Measurements from ENCODE around the gene CALCR.

GRCh38 chr7:93601363-93601762 lies 26.8 kb upstream of the CALCR start:
- no peak for TF ChIP-seq ZNF70 (CRISPR knock-in tag; IDR thresholded peaks at IDR 0.05)
- TF ChIP-seq ARNTL (CRISPR knock-in tag; IDR thresholded peaks at IDR 0.05; ENCODE audit: borderline replicate concordance, low read depth): no peak
- TF ChIP-seq GLIS3 (CRISPR knock-in tag; IDR thresholded peaks at IDR 0.05): no peak
- TF ChIP-seq SNAI2 (CRISPR knock-in tag; IDR thresholded peaks at IDR 0.05): no peak
- no peak for TF ChIP-seq RARB (CRISPR knock-in tag; IDR thresholded peaks at IDR 0.05)
- no peak for TF ChIP-seq ESRRG (CRISPR knock-in tag; IDR thresholded peaks at IDR 0.05)
- no peak for TF ChIP-seq ZC3H10 (CRISPR knock-in tag; IDR thresholded peaks at IDR 0.05)
- TF ChIP-seq ZFP30 (CRISPR knock-in tag; IDR thresholded peaks at IDR 0.05): no peak
- no peak for TF ChIP-seq BACH2 (CRISPR knock-in tag; IDR thresholded peaks at IDR 0.05; ENCODE audit: borderline replicate concordance)
- no peak for TF ChIP-seq PATZ1 (CRISPR knock-in tag; IDR thresholded peaks at IDR 0.05; ENCODE audit: borderline replicate concordance)
